Measurements from ENCODE around the gene TBX1. TPM values are rescaled to one million over a fixed set of nuclear protein-coding genes. Genes with fewer than 3 reads are reported as not detected.

The TBX1 gene
- total RNA-seq, 1 experiment from 2014 or later, result 5.3 TPM

GRCh38 chr22:19815093-19815822 lies 54.7 kb downstream of the TBX1 start:
- no peaks in the 10 kb centered on the region for H3K9me3 ChIP-seq
- Mint-ChIP-seq H3K27ac (ENCODE audit: unreplicated experiment) (no peak overlapping the region), H3K9me3 (ENCODE audit: unreplicated experiment) (no peaks in the 10 kb centered on the region), H3K36me3 (ENCODE audit: insufficient read depth, unreplicated experiment) (peaks cover 5% of the 10 kb centered on the region), H3K4me1 (ENCODE audit: low read depth, unreplicated experiment) (no peaks in the 10 kb centered on the region), H3K27me3 (ENCODE audit: insufficient read depth, unreplicated experiment) (no peaks in the 10 kb centered on the region), H3K4me3 (ENCODE audit: unreplicated experiment) (no peak overlapping the region)
- CTCF ChIA-PET, result no interaction called here
- no peaks in the 10 kb centered on the region for H3K36me3 ChIP-seq (ENCODE audit: control insufficient read depth, insufficient read depth, low read length)
- POLR2A ChIA-PET, result no interaction called here
- DNase-seq, result no peak
- H3K4me3 ChIP-seq (ENCODE audit: low read depth, low read length), result no peak overlapping the region
- intact Hi-C loops (cut with micrococcal nuclease; ENCODE audit: unreplicated experiment), result no loop called here
- no peaks in the 10 kb centered on the region for H3K4me1 ChIP-seq
- no peak for TF ChIP-seq CTCF (IDR thresholded peaks at IDR 0.05; ENCODE audit: insufficient read depth in 1 of 2, low read depth in 1 of 2, low read length in 1 of 2, severe bottlenecking in 1 of 2, unreplicated experiment in 1 of 2)
- H3K27me3 ChIP-seq (replicated peaks; ENCODE audit: control insufficient read depth, insufficient read depth, low read length), result no peaks in the 10 kb centered on the region
- BruUV-seq (replicated peaks), result no TSS peak

GRCh38 chr22:19815823-19816290 lies 55.3 kb downstream of the TBX1 start:
- H3K9me3 Mint-ChIP-seq (ENCODE audit: unreplicated experiment), result no peaks in the 10 kb centered on the region
- no peak overlapping the region for H3K27ac Mint-ChIP-seq (ENCODE audit: unreplicated experiment)
- Histone ChIP-seq H3K4me1 (no peaks in the 10 kb centered on the region), H3K4me3 (ENCODE audit: low read depth, low read length) (no peak overlapping the region), H3K27me3 (replicated peaks; ENCODE audit: control insufficient read depth, insufficient read depth, low read length) (no peaks in the 10 kb centered on the region), H3K36me3 (ENCODE audit: control insufficient read depth, insufficient read depth, low read length) (no peaks in the 10 kb centered on the region), H3K9me3 (no peaks in the 10 kb centered on the region)
- H3K27me3 Mint-ChIP-seq (ENCODE audit: insufficient read depth, unreplicated experiment), result no peaks in the 10 kb centered on the region
- ChIA-PET CTCF (no interaction called here), POLR2A (no interaction called here)
- peaks cover 5% of the 10 kb centered on the region for H3K36me3 Mint-ChIP-seq (ENCODE audit: insufficient read depth, unreplicated experiment)
- no peaks in the 10 kb centered on the region for H3K4me1 Mint-ChIP-seq (ENCODE audit: low read depth, unreplicated experiment)
- TF ChIP-seq CTCF (IDR thresholded peaks at IDR 0.05; ENCODE audit: insufficient read depth in 1 of 2, low read depth in 1 of 2, low read length in 1 of 2, severe bottlenecking in 1 of 2, unreplicated experiment in 1 of 2), result no peak
- intact Hi-C loops (cut with micrococcal nuclease; ENCODE audit: unreplicated experiment), result no loop called here
- no peak for DNase-seq
- BruUV-seq (replicated peaks), result no TSS peak
- no peak overlapping the region for H3K4me3 Mint-ChIP-seq (ENCODE audit: unreplicated experiment)

- no peaks in the 10 kb centered on the region for H3K36me3 ChIP-seq (ENCODE audit: control insufficient read depth, insufficient read depth, low read length)
- Mint-ChIP-seq H3K9me3 (ENCODE audit: unreplicated experiment) (no peaks in the 10 kb centered on the region), H3K4me3 (ENCODE audit: unreplicated experiment) (no peak overlapping the region), H3K27me3 (ENCODE audit: insufficient read depth, unreplicated experiment) (no peaks in the 10 kb centered on the region), H3K4me1 (ENCODE audit: low read depth, unreplicated experiment) (no peaks in the 10 kb centered on the region), H3K27ac (ENCODE audit: unreplicated experiment) (no peak overlapping the region), H3K36me3 (ENCODE audit: insufficient read depth, unreplicated experiment) (peaks cover 5% of the 10 kb centered on the region)
- no peaks in the 10 kb centered on the region for H3K9me3 ChIP-seq
- intact Hi-C loops (cut with micrococcal nuclease; ENCODE audit: unreplicated experiment), result no loop called here
- no peak for DNase-seq
- no peak overlapping the region for H3K4me3 ChIP-seq (ENCODE audit: low read depth, low read length)
- ChIA-PET POLR2A (no interaction called here), CTCF (no interaction called here)
- H3K4me1 ChIP-seq, result no peaks in the 10 kb centered on the region
- BruUV-seq (replicated peaks), result no TSS peak
- H3K27me3 ChIP-seq (replicated peaks; ENCODE audit: control insufficient read depth, insufficient read depth, low read length), result no peaks in the 10 kb centered on the region
- no peak for TF ChIP-seq CTCF (IDR thresholded peaks at IDR 0.05; ENCODE audit: insufficient read depth in 1 of 2, low read depth in 1 of 2, low read length in 1 of 2, severe bottlenecking in 1 of 2, unreplicated experiment in 1 of 2)
Measured at GRCh38 chr22:19816372-19817119, 56.0 kb downstream of the TBX1 start.

Other genes with a start within 250 kb of the TBX1 start
- not detected in 2 replicates for gene CLDN5, start 236.4 kb upstream of the TBX1 start, total RNA-seq (2022)
- gene SEPTIN5, start 46.3 kb upstream of the TBX1 start, total RNA-seq (2022), result 1.00 and 1.3 TPM in 2 replicates
- 0.39 and 1.0 TPM in 2 replicates for gene GP1BB, start 37.2 kb upstream of the TBX1 start, total RNA-seq (2022)
- gene GNB1L, start 94.1 kb downstream of the TBX1 start, total RNA-seq (2022), result 13.4 and 15.8 TPM in 2 replicates
- 27.5 and 29.7 TPM in 2 replicates for gene RTL10, start 94.1 kb downstream of the TBX1 start, total RNA-seq (2022)
- 96.0 and 103 TPM in 2 replicates for gene COMT, start 181.0 kb downstream of the TBX1 start, total RNA-seq (2022)
- gene TXNRD2, start 181.0 kb downstream of the TBX1 start, total RNA-seq (2022), result 44.8 and 47.0 TPM in 2 replicates

All from Caco-2 (cell line).